Neural cell (in vitro differentiated cells): ENCODE measurements around the gene SLC36A2.

Experiments
- CTCF ChIP-seq: fragments of 450-650 bp; IDR thresholded peaks from 2 replicates; pipeline ENCODE4 v1.5.1; 2014; ENCODE audit warnings: antibody characterized with exemption, mild to moderate bottlenecking, moderate library complexity; ENCODE audit not compliant: poor library complexity, severe bottlenecking
- EP300 ChIP-seq: fragments of 450-650 bp; conservative IDR thresholded peaks from 2 replicates; pipeline ENCODE4 v1.6.1; 2014; ENCODE audit warnings: antibody characterized with exemption, mild to moderate bottlenecking, moderate library complexity; ENCODE audit not compliant: poor library complexity, severe bottlenecking
- EZH2 ChIP-seq: fragments of 200-600, 300-800 bp; shearing (Covaris generic), sonication (generic); IDR thresholded peaks from 2 replicates; pipeline ENCODE4 v1.6.1; 2014; ENCODE audit warnings: antibody characterized with exemption, low read length, borderline replicate concordance, mild to moderate bottlenecking; ENCODE audit not compliant: insufficient read depth, poor library complexity, severe bottlenecking
- POLR2AphosphoS5 ChIP-seq: IDR thresholded peaks from 2 replicates; pipeline ENCODE4 v1.6.1; 2012
- RAD21 ChIP-seq: fragments of 450-650 bp; conservative IDR thresholded peaks from 2 replicates; pipeline ENCODE4 v1.6.1; 2014; ENCODE audit warnings: antibody characterized with exemption, mild to moderate bottlenecking, moderate library complexity
- REST ChIP-seq: IDR thresholded peaks from 2 replicates; pipeline ENCODE4 v1.6.1; 2012; ENCODE audit warnings: borderline replicate concordance
- SMC3 ChIP-seq: fragments of 450-650 bp; conservative IDR thresholded peaks from 2 replicates; pipeline ENCODE4 v1.6.1; 2014; ENCODE audit warnings: antibody characterized with exemption, mild to moderate bottlenecking, moderate library complexity; ENCODE audit not compliant: poor library complexity
- TAF1 ChIP-seq: IDR thresholded peaks from 2 replicates; pipeline ENCODE4 v1.6.1; 2012; ENCODE audit warnings: low read depth

GRCh38 chr5:151295138-151295537 lies 52.2 kb downstream of the SLC36A2 start:
- TF ChIP-seq CTCF (no peak), RAD21 (no peak), EP300 (no peak), EZH2 (no peak), POLR2AphosphoS5 (no peak), SMC3 (no peak), TAF1 (no peak), REST (no peak)
